LNCaP clone FGC (cell line): ENCODE data around the gene GNS.

Experiments used
- DNase-seq: peaks from one replicate; pipeline ENCODE4 v3.0.0-alpha.2; 2011; ENCODE audit warnings: low read depth
- H3K4me3 ChIP-seq: 2 replicates; pipeline ENCODE4 v1.5.1; 2011; ENCODE audit warnings: mild to moderate bottlenecking, low read depth, low read length, control low read depth
- TF ChIP-seq, protein P1 (sequence below): IDR thresholded peaks from 2 replicates; pipeline ENCODE4 v1.5.1; 2012; ENCODE audit warnings: mild to moderate bottlenecking; ENCODE audit not compliant: control insufficient read depth, insufficient read depth; ENCODE audit errors: extremely low read depth

Gene GNS

GRCh38 chr12:64800640-64801039, 41.4 kb upstream of the GNS start:
- no peak for DNase-seq
- no peak overlapping the region for H3K4me3 ChIP-seq
- TF ChIP-seq, protein P1, sequence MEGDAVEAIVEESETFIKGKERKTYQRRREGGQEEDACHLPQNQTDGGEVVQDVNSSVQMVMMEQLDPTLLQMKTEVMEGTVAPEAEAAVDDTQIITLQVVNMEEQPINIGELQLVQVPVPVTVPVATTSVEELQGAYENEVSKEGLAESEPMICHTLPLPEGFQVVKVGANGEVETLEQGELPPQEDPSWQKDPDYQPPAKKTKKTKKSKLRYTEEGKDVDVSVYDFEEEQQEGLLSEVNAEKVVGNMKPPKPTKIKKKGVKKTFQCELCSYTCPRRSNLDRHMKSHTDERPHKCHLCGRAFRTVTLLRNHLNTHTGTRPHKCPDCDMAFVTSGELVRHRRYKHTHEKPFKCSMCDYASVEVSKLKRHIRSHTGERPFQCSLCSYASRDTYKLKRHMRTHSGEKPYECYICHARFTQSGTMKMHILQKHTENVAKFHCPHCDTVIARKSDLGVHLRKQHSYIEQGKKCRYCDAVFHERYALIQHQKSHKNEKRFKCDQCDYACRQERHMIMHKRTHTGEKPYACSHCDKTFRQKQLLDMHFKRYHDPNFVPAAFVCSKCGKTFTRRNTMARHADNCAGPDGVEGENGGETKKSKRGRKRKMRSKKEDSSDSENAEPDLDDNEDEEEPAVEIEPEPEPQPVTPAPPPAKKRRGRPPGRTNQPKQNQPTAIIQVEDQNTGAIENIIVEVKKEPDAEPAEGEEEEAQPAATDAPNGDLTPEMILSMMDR = no peak

GRCh38 chr12:64798165-64798564, 39.0 kb upstream of the GNS start:
- no peak overlapping the region for H3K4me3 ChIP-seq
- DNase-seq = no peak
- TF ChIP-seq, protein P1 = no peak

- no peak overlapping the region for H3K4me3 ChIP-seq
- TF ChIP-seq, protein P1 = no peak
- no peak for DNase-seq
Measured at GRCh38 chr12:64797156-64797555, 38.0 kb upstream of the GNS start.

DNA sequence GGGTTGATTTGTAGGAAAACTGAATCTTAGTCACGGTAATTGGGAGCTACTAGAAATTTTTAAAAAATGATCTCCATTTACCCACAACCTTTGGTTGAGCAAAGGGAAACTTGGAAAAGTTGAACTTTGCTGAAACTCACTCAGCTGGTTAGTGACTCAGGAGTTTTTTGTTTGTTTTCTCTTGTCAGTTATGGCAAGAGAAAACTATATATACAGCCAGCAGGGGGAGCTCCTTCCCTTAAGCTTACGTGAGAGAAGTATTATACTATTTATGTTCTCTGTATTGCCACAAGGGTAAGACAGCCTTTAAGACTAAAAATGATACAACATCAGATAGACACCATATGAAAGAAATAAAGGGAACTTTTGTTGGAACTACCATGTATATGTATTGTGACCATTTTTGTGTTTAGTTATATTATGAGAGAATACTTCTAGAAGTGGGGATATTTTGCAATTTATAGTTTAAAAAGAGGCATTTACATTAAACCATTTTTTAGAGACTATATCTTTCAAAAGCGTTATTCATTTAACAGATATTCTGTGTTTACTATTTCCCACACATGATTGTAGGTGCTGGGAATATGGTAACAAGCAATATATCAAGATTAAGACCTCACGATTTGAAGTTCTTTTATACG, 37.1 kb upstream of the GNS start:
- DNase-seq = peak; percentile 93

GRCh38 chr12:64794305-64794704, 35.1 kb upstream of the GNS start:
- TF ChIP-seq, protein P1 = no peak
- H3K4me3 ChIP-seq = no peak overlapping the region
- DNase-seq = no peak

More for the DNA sequence above, 37.1 kb upstream of the GNS start:
- H3K4me3 ChIP-seq = peak overlapping the region; percentile 27
- TF ChIP-seq, protein P1 = peak; percentile 66

DNA sequence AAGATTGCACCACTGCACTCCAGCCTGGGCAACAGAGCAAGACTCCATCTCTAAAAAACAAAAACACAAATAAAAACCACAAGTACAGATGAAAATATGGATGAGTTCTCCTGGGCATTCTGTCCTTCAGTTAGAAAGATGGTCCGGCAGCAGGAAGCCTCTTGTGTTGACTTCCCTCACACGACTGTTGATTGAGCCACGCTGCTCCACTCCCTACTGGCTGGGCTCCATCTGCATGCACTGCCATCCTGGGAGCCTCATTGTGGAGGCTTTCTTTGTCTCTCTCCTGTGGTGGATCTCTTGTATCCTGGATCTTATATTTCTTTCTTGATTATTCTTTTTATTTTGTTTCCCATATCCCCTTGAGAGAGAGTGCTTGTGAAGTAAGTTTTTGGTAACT, 34.4 kb upstream of the GNS start:
- H3K4me3 ChIP-seq = no peak overlapping the region
- DNase-seq = no peak
- TF ChIP-seq, protein P1 = no peak

- DNase-seq = no peak
- TF ChIP-seq, protein P1 = no peak
- H3K4me3 ChIP-seq = no peak overlapping the region
Measured at GRCh38 chr12:64792128-64792527, 32.9 kb upstream of the GNS start.
